ENCODE measurements around the gene CPNE4.
A peak's percentile ranks its signal among the peaks of the same experiment; 100 is the strongest.
"Not testable (repeated sequence)": the region's sequence is repeated elsewhere in the genome, so short reads cannot be mapped to it uniquely, and the experiment has no call there.

Gene CPNE4

DNA sequence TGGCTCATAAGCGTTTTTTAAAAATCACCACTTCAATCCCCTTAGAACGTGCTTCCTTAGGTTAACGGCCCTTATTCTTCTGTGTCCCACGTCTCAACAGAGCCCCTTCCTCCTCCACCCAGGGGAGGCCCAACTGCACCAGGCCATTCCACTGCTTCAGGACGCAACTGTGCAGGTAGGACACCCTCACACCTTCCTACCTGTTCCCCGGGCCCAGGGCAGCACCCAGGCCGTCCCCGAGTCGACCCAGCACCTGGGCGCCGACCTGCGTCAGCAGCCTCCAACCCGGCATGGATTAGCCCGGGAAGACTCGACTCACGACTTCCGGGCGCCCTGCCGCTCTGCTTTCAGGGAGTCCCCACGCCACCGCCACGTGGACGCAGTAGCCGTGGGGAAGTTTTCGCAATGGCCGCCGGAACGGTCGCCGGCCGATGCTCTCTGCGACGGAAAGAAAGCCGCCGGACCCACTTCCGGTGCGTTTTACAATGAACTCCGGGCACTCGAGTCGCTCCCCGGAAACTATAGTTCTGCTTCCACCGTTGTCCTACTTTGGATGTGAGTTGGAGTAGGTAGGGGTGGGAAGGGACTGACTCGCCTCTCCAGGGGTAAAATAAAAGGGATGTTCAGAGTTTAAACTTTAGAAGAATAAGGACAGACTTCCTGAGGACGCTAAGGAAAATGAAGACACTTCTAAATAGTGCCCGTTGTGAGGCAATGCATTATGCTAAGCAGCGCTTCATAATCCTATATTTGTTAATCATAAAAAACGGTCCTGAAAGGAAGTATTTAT lies 532.1 kb downstream of the CPNE4 start, which contains the start of gene MRPL3:
Gene MRPL3, minus strand, starts transcription at position 442 of the 790 bp plus-strand sequence. Its CDS starts 150 bp downstream, at position 292.
- Mint-ChIP-seq H3K27ac (peak within 1 kb of the TSS; percentile 100), H3K9me3 (no peaks in the 10 kb centered on the region), H3K4me1 (peaks cover 15 to 28% of the 10 kb centered on the region in 2 donors), H3K4me3 (peak within 1 kb of the TSS; percentile 100), H3K36me3 (peaks cover 12 to 19% of the 10 kb centered on the region in 2 donors), H3K27me3 (no peaks in the 10 kb centered on the region)
- ATAC-seq (replicated peaks) = peak; percentile 94 to 95
- DNase-seq = peak; percentile 82

DNA sequence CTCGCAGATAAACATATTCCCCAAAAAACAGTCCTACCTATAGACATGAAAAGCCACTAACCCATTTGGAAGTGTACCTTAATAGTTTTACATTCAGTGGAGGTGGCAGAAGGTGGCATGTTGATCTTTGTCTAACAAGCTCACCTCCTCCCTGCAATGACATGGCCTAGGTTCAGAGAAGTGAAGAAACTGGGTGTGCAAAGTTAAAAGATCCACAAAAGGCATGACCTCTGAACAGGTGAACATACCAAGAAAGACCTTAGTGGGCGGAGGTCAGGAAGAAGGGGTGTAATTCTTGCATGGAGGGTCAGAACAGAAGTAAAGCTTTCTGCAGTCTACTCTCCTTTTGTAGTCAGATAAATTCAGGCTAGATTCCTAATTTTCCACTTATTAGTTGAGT lies 532.9 kb downstream of the CPNE4 start:
- H3K4me3 Mint-ChIP-seq = peak overlapping the region; percentile 100
- no peaks in the 10 kb centered on the region for H3K27me3 Mint-ChIP-seq
- DNase-seq = no peak
- no peaks in the 10 kb centered on the region for H3K9me3 Mint-ChIP-seq
- ATAC-seq (replicated peaks) = no peak
- H3K4me1 Mint-ChIP-seq = peaks cover 15 to 28% of the 10 kb centered on the region in 2 donors
- peak overlapping the region; percentile 100 for H3K27ac Mint-ChIP-seq
- H3K36me3 Mint-ChIP-seq = peaks cover 14 to 21% of the 10 kb centered on the region in 2 donors

DNA sequence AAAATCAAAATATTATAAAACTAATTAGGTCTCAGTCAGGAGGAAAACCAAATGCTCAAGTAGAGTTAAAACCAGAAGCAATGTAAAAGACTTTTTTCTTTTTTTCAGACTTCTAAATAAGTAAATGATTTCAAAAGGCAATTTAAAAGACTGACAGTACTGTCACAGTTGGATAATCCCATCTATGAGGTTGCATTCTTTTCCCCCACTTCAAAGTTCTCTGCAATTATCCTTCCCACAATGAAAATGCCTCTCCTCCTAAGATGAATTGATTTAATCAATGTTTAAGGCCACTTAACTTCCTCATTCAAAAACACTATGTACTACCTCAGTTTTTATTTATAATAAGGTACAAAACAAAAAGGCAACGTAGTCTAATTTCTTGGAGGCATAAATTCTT lies 540.1 kb downstream of the CPNE4 start:
- Mint-ChIP-seq H3K9me3 (no peaks in the 10 kb centered on the region), H3K27me3 (no peaks in the 10 kb centered on the region), H3K36me3 (peaks cover 27 to 33% of the 10 kb centered on the region in 2 donors), H3K4me3 (no peak overlapping the region), H3K27ac (no peak overlapping the region), H3K4me1 (peaks cover 10 to 14% of the 10 kb centered on the region in 2 donors)
- DNase-seq (no peak), ATAC-seq (replicated peaks) (no peak)

DNA sequence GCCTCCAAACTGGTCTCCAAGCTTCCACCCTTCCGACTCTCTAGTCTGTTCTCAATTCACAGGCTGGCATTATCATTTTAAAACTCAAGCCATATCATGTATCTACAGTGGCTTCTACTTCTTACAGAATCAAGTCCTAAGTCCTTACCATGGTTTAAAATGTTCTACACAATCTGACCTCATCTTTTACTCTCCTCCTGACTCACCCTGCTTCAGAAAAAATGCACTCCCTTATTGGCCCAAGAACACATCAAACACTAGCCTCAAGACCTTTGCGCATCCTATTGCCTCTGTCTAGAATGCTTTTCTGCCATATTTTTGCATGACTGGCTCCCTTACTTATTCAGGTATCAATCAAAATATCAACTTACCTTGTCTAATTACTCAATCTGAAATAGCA lies 543.0 kb downstream of the CPNE4 start:
- Mint-ChIP-seq H3K27me3 (no peaks in the 10 kb centered on the region), H3K27ac (no peak overlapping the region), H3K9me3 (no peaks in the 10 kb centered on the region), H3K4me1 (peaks cover 10 to 14% of the 10 kb centered on the region in 2 donors), H3K4me3 (no peak overlapping the region), H3K36me3 (peaks cover 28 to 33% of the 10 kb centered on the region in 2 donors)
- DNase-seq (no peak), ATAC-seq (replicated peaks) (no peak)

DNA sequence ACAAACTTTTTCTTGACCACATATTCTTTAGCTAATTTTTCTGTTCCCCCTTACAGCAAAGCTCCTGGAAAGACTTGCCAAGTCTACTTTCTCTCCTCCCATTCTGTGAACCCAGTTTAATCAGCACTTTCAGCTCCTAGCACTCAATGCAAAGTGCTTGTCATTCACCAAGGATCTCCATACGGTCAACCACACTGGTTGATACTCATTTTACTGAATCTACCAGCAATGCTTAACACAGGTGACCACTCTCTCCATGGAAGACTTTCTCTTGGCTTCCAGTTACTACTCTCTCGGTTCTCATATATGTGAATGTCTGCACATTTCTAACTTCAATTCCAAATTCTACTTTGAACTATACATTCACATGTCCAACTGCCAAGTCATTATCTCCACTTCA lies 543.7 kb downstream of the CPNE4 start:
- Mint-ChIP-seq H3K36me3 (peaks cover 27 to 32% of the 10 kb centered on the region in 2 donors), H3K4me1 (peaks cover 8 to 14% of the 10 kb centered on the region in 2 donors), H3K4me3 (no peak overlapping the region), H3K27me3 (no peaks in the 10 kb centered on the region), H3K9me3 (no peaks in the 10 kb centered on the region), H3K27ac (no peak overlapping the region)
- ATAC-seq (replicated peaks) (no peak), DNase-seq (no peak)

DNA sequence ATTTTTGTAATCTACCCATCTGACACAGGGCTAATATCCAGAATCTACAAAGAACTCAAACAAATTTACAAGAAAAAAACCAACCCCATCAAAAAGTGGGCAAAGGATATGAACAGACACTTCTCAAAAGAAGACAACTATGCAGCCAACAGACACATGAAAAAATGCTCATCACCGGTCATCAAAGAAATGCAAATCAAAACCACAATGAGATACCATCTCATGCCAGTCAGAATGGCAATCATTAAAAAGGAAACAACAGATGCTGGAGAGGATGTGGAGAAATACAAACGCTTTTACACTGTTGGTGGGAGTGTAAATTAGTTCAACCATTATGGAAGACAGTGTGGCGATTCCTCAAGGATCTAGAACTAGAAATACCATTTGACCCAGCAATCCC lies 548.3 kb downstream of the CPNE4 start:
- H3K4me3 Mint-ChIP-seq; DNase-seq; H3K27ac Mint-ChIP-seq; H3K9me3 Mint-ChIP-seq; ATAC-seq (replicated peaks); H3K27me3 Mint-ChIP-seq; H3K4me1 Mint-ChIP-seq: not testable (repeated sequence)
- H3K36me3 Mint-ChIP-seq = peaks cover 17 to 27% of the 10 kb centered on the region in 2 donors

DNA sequence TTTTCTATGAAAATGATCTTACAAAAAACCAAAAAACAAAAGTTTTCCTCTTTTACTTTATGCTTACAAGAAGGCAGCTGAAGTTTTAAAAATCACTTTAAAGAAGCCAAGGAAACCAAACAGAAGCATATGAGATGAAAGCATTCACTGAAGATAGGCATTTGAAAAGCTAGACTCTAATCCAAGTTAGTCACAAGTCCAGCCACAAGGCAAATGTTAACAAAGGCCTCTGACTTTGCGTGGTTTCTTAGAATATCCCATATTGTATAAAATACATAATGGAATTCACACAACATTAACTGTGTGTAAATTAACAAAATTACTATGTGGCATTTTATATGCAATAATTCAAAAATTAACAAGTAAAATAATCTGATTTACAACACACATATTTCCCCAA lies 549.7 kb downstream of the CPNE4 start:
- no peak for DNase-seq
- Mint-ChIP-seq H3K36me3 (peaks cover 21 to 29% of the 10 kb centered on the region in 2 donors), H3K27ac (no peak overlapping the region), H3K27me3 (no peaks in the 10 kb centered on the region), H3K9me3 (no peaks in the 10 kb centered on the region), H3K4me3 (no peak overlapping the region), H3K4me1 (peaks cover 0 to 3% of the 10 kb centered on the region in 2 donors)
- no peak for ATAC-seq (replicated peaks)

DNA sequence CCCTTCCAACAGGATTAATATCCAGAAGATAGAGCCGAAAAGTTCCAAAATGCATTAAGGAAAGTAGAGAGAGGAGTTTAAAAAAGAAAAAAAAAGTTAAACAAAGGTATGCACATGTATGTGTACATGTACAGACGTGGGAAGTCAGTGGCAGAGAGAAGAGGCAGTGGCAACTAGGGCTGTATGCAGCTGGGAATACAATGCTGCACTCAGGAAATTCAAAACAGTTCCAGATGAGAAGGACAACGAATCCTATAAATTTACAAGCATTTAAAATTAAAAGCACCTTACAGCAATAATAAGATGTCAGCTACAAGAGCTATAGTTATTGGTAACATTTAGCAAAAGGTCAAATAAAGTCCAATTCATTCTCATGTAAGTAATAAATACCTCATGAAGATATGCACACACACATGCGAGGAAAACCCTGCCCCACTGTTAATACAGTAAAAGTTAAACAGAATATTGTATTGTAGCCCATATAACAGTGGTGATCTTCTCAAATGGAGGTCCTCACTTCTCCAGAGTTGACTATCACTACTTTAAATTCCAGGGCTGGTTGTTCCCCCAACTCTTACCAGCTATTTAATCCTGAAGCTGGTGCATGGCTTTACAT lies 550.2 kb downstream of the CPNE4 start:
- no peak overlapping the region for H3K4me3 Mint-ChIP-seq
- H3K4me1 Mint-ChIP-seq = peaks cover 0 to 3% of the 10 kb centered on the region in 2 donors
- H3K36me3 Mint-ChIP-seq = peaks cover 23 to 32% of the 10 kb centered on the region in 2 donors
- H3K27ac Mint-ChIP-seq = no peak overlapping the region
- H3K27me3 Mint-ChIP-seq = no peaks in the 10 kb centered on the region
- ATAC-seq (replicated peaks) (no peak), DNase-seq (no peak)
- no peaks in the 10 kb centered on the region for H3K9me3 Mint-ChIP-seq

All from stimulated activated naive B cell treated with anti-CD40 and anti-IgM and Interleukin-4, amounts not matched to agents 10 μg/mL and 1 μg/mL and 100 μg/mL, for 72 hours (primary cell).